GM18499 (cell line): Measurements from ENCODE around the gene SKAP2.

Source experiments
- ATAC-seq: cut with Tn5 transposase; IDR thresholded peaks from one replicate; pipeline ENCODE4 v1.9.1; 2021; ENCODE audit warnings: moderate number of reproducible peaks; ENCODE audit not compliant: insufficient read depth, unreplicated experiment

Gene SKAP2

DNA sequence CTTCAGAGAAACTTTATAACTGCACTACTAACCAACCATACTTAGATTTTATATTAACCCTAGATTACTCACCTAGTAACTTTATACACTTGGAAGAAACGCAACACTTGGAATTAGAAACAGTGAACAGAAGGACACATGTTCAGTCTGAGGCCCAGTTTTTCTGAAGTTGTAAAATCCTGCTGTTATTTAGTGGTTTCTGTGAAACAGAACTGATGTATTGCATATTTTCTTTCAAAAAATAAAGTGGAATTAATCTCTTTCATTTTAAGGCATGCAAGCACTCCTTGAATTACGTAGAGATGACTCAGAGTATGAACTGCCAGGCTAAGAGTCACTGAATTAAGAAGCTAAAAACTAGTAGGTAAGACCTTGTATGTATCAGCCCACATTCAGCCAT lies 215.8 kb downstream of the SKAP2 start:
- ATAC-seq, result no peak

DNA sequence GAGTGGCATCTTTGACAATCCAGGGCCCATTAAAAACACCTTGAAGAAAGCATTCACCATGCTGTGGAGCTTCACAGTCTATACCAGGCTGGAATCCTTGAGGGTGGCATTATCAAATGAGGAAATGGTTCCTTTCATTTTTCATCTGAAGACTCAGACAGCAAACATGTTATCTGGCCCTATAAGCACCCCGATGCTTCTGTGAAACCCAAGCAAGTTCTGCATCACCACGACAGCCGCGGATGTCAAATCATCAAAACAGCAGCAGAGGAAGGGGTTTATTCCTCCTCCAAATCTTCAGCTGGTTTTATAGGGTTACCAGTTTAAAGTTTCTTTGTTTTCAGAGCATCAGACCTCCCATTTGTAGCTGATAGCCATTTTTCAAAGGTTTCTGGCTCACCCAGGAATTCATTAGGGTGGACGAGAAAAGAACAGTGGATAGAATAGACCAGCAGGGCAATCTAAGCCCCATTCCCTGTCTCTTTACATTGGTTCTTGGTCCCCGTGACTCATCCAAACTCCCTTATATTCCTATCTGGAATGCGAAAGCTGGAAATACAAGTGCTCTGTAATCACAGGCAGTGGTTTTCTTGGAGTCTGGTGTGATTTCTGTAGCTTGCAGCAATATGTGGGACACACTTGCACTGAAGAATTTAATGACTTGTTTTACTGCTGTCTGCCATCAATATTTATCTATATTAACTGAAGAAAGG lies 217.9 kb downstream of the SKAP2 start:
- ATAC-seq, result no peak

DNA sequence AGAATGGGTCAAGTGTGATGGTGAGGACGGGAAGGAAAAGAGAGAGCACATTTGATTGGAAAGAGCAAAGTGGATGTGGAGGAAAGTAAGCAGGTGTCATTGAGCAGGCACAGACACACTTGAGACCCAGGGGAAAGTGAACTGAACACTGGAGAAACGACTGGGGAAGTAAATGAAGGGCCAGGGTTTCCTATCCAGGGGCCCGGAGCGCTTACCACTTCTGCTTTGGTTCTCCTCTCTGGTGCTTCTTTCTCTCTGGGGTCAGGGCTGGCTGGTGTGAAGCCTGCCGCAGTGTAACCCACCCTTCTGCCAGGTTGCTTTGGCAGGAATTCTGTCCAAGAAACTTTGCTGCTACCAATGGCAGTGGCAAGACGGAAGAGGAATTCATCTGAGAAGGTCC lies 219.3 kb downstream of the SKAP2 start:
- no peak for ATAC-seq

- no peak for ATAC-seq
These were observed 222.0 kb downstream of the SKAP2 start for GRCh38 chr7:26642416-26642815.

GRCh38 chr7:26639695-26640094 lies 224.7 kb downstream of the SKAP2 start:
- ATAC-seq, result no peak

DNA sequence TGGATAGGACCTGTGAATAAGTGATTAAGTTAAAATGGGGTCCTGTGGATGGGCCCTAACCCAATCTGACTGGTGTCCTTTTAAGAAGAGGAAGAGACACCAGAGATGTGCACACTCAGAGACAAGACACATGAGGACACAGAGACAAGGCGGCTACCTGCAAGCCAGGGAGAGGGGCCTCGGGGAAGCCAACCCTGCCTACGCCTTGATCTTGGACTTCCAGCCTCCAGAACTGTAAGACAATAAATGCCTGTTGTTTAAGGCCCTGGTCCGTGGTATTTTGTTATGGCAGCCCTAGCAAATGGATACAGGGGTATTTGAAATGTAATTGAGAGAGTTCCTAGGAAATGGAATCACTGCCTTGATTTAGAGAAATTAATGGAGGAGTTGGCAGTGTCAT lies 225.3 kb downstream of the SKAP2 start:
- no peak for ATAC-seq

- no peak for ATAC-seq
These were observed 226.2 kb downstream of the SKAP2 start for GRCh38 chr7:26638140-26638539.

DNA sequence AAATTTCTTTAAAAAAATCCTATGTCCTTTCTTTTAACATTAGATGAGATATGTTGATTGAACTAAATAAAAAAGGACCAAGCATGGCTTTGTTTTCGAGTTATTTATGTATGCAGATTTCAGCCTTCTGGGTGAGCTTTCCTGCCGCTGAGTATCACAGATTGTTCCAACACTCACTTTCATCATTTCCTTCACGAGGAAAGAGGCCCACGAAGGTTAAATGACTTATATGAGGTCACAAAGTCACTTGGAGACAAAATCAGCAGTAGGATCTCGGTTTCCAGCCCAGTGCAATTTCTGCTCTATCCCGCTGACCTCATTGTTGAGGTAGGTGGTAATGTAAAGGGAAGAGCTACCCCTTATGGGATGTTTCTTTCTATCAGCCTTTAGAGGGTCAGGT lies 226.8 kb downstream of the SKAP2 start:
- no peak for ATAC-seq

- no peak for ATAC-seq
These were observed 227.6 kb downstream of the SKAP2 start for GRCh38 chr7:26636808-26637207.

GRCh38 chr7:26633557-26633956 lies 230.8 kb downstream of the SKAP2 start:
- ATAC-seq, result no peak

GRCh38 chr7:26631601-26632000 lies 232.8 kb downstream of the SKAP2 start:
- no peak for ATAC-seq

DNA sequence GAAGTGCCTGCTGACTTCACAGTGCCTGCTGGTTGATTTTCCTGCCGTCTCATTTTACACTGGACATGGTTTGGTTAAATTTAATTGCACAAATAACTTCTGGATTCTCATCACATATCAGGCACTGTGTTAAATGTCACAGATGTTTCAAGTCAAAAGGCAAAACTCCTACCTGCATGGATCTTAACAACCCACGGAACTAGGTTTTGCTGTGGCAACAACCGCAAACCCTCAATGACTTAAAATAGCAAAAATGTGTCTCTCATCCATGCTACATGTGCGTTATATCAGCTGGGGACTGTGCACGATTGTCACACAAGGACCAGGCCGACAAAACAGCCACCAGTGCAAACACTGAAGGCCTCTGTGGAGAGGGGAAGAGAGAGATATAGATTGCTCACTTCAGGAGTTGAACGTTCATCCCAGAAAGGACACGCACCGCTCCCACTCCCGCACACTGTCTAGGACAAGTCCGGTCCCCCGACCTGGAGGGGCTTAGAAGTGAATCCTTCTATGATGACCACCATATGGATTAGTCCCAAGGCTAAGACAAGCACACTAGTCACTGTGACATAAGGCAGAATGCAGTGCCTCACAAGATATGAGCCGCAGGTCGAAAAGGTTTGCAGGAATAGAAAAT lies 233.3 kb downstream of the SKAP2 start:
- ATAC-seq, result no peak

DNA sequence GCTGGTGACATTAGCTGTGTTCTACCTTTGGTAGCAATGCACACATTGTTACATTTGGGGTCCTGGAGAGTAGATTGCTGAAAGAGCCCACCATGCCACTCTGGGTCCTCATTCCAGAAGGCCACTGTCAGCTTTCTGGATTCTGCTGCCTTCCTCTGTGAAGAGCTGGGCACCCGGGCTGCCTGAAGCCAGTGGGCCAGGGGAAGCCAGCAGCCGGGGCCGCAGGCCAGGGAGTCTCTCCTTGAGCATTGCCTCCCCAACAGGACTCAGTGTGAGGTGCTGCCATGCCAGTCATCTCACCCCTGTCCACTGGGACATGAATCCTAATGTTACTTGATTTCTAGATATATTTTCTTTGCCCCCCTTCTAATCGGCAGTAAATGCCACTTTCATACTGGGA lies 234.0 kb downstream of the SKAP2 start:
- no peak for ATAC-seq

GRCh38 chr7:26629696-26630095 lies 234.7 kb downstream of the SKAP2 start:
- ATAC-seq, result no peak

DNA sequence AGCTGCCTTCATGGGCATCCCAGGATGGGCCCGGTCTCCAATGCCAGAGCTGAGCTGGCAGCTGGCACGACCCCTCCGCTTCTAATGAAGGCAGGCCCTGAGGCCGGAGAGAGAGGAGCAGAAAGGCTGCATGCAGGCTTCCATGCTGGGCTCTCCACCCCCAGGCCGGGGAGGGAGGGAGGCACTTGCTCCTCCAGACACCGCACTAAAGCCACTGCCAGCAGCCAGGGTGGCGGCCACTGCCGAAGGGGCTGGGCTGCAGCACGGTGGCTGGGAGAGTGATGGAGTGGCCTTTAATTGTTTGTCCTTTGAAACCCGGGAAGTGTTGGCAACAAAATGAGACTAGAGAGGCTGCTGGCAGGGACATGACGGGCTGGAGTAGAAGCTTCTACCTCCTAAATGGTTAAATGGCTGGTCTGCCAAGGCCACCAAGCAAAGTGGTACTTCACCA lies 236.5 kb downstream of the SKAP2 start:
- ATAC-seq, result no peak

DNA sequence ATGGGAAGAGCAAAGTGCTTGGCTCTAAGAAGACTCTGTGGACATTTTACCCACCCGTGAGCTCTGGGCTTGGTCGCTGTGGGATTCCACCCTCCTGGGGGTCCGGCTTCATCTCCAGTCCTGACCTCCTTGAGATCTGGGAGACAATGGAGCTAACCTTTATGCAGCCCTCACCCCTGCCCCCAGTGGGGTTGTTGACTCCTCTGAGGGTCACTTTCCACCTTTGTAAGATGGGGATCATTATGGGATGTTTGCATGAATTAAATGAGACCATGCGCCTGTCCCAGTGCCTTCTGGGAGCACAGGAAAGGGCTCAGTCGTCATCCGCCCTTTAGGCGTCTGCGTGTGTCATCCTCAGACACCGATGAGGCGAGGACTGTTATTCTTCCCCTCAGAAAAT lies 237.2 kb downstream of the SKAP2 start:
- no peak for ATAC-seq

GRCh38 chr7:26626687-26627086 lies 237.7 kb downstream of the SKAP2 start:
- no peak for ATAC-seq

GRCh38 chr7:26626156-26626555 lies 238.2 kb downstream of the SKAP2 start:
- ATAC-seq, result no peak

DNA sequence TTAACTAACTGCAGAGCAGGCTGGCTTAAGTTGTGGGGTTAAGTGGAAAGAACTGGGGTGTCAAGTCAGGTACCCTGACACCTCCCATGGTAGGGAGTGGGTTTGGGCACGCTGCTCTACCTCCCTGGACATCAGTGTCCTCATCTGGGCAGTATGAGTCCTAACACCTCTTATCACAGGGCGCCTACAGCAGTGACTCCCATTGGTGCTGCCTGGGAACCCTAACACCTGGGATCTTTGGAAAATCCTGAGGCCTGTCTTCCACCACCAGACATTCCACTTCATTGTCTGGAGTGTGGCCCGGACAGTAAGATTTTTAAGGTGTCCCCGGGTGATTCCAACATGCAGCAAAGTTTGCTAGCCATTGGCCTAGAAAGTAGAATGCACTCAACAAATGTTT lies 239.1 kb downstream of the SKAP2 start:
- ATAC-seq, result no peak

DNA sequence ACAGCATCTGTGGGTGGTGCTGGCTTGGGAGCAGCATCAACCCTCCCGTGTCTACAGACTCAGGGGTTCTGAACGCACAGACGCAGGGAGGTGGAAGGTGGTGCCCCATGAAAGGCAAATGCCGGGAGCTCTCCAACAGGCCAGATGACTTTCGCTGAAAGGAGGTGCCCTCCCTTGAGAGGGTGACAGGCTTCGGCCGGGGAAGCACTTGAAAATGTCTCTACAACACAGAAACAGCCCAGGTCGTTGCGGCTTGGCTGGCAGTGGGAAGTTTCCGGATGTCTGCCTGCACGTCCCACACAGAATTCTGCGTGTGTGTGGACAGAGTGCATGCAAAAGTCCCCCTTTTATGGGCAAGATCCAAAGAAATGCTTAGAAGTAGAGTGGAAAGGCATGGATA lies 239.6 kb downstream of the SKAP2 start:
- ATAC-seq, result no peak

GRCh38 chr7:26624431-26624830 lies 240.0 kb downstream of the SKAP2 start:
- no peak for ATAC-seq

DNA sequence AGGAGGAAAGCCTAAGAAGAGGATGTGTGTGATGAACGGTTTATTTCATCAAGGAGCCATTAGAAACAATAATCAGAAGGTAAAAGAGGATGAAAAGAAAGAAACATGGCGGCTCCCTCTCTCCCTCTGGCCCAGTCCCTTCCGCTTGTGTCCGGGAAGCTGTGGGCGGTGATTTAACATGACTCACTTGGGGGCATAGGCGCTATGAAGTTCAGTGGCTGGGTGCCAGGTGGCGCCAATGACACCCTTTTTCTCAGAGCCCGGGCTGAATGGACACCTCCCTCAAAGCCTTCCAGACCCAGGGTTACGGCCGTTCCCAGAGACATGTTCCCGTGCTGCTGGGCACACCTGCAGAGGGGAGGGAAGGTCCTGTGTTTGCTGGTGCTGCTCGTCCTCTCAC lies 244.0 kb downstream of the SKAP2 start:
- ATAC-seq, result no peak
